Activated CD4-positive, alpha-beta memory T cell treated with anti-CD3 and anti-CD28 coated beads for 36 hours (primary cell): ENCODE data around the gene LRRC8E. TPM values are rescaled to one million over a fixed set of nuclear protein-coding genes. Genes with fewer than 3 reads are reported as not detected.
"Not testable (repeated sequence)": the region's sequence is repeated elsewhere in the genome, so short reads cannot be mapped to it uniquely, and the experiment has no call there.

Experiments used
- CTCF ChIA-PET: fragments of 350-600 bp; sonication (Branson Sonifier 250); formaldehyde crosslinking; loops from one replicate; lab custom pipeline; 2021; ENCODE audit warnings: antibody characterized with exemption, inconsistent platforms; lab: Charles Lee
- POLR2A ChIA-PET: fragments of 350-600 bp; sonication (Branson Sonifier 250); formaldehyde crosslinking; loops from one replicate; lab custom pipeline; 2021; ENCODE audit warnings: antibody characterized with exemption; lab: Charles Lee
- DNase-seq: peaks from one replicate; pipeline ENCODE4 v3.0.0-alpha.2; 2020
- H3K27ac Mint-ChIP-seq: one replicate; pipeline ENCODE4 v1.8.0; 2021; ENCODE audit warnings: mixed read lengths
- H3K27me3 Mint-ChIP-seq: one replicate; pipeline ENCODE4 v1.8.0; 2021; ENCODE audit warnings: mixed read lengths
- H3K36me3 Mint-ChIP-seq: one replicate; pipeline ENCODE4 v1.8.0; 2021; ENCODE audit warnings: mixed read lengths
- H3K4me1 Mint-ChIP-seq: one replicate; pipeline ENCODE4 v1.8.0; 2021; ENCODE audit warnings: low read depth, mixed read lengths
- H3K4me3 Mint-ChIP-seq: one replicate; pipeline ENCODE4 v1.8.0; 2021; ENCODE audit warnings: mild to moderate bottlenecking, mixed read lengths
- H3K9me3 Mint-ChIP-seq: one replicate; pipeline ENCODE4 v1.8.0; 2021; ENCODE audit warnings: mixed read lengths
- intact Hi-C: fragments of 100-400 bp; cut with micrococcal nuclease; formaldehyde crosslinking; loops from one replicate; pipeline ENCODE4 v1.15.1; 2023
- total RNA-seq, 2 experiments: library from RNA; stranded (reverse); gene quantifications; one replicate each; pipeline ENCODE4 v1.2.3, GENCODE V29; 2021

Gene LRRC8E
- total RNA-seq, 2 experiments from 2014 or later, result not detected

DNA sequence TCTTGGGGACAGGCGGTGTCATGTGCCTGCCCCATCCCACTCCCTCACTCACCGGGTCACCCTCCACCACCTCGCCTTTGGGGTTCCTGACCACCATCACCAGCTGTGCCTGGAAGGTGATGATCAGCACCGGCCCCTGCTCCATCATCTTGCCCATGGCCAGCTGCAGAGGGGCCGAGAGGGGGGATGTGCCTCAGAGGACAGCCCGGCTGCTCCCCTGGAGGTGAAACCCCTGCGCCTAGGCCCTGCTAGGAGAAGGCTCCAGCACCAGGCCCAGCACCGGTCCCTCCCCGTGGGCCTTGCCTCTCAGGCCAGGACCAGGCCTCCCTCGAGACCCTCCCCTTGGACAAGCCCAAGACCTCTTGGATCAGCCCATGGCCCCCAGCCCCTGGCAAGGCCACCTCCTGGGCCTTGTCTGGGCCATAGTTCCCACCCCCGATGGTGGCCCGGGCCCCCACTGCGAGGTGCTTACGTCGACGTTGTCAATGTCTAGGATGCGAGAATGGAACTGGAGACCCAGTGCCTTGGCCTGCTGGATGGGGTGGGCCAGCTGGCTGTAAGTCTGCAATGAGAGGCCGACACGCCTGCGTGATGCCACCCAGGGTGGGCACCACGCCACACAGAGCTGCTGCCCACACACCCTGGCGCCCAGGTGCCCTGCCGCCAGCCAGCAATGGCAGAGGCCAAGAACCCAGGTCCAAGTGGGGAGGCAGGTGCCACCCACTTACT lies 39.5 kb downstream of the LRRC8E start:
- POLR2A ChIA-PET, result interaction anchor here (1.1 kb wide), 1 partner anchor 16 kb away, joined by 3 read pairs; no protein-coding TSS in a partner anchor
- no peak overlapping the region for H3K27ac Mint-ChIP-seq
- H3K27me3 Mint-ChIP-seq, result no peaks in the 10 kb centered on the region

DNA sequence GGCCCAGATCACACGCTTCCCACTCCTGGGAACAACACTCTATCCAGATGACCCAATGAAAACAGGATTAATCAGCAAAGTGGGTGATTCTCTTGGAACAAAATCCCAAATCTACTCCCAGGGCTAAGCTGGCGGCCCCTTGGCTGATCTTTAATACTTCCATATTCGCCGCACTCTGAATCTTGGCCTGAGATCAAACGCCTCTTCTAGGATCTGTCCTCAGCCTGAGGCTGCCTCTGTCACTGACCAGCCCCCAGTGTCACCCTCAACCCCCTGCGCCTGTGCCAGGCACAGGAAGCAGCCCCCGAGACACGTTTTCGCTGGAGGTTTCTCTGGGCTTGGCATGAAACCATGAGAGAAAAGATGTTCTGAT lies 40.0 kb downstream of the LRRC8E start:
- Mint-ChIP-seq H3K4me1 (peaks cover 19% of the 10 kb centered on the region), H3K9me3 (no peaks in the 10 kb centered on the region), H3K27ac (no peak overlapping the region), H3K36me3 (peaks cover 9% of the 10 kb centered on the region), H3K27me3 (no peaks in the 10 kb centered on the region), H3K4me3 (no peak overlapping the region)
- intact Hi-C loops, result no loop called here
- DNase-seq, result no peak
- ChIA-PET POLR2A (interaction anchor here (1.7 kb wide), 1 partner anchor 16 kb away, joined by 8 read pairs; the partner anchor contains the start of gene TIMM44), CTCF (interaction anchor here (1.0 to 4.4 kb wide), 5 partner anchors 12 to 360 kb away, joined by 3 to 34 read pairs (median 4); partner anchors contain the start of genes MAP2K7 and TIMM44)

More for the DNA sequence above, 39.5 kb downstream of the LRRC8E start:
- intact Hi-C loops, result no loop called here
- Mint-ChIP-seq H3K9me3 (no peaks in the 10 kb centered on the region), H3K4me3 (no peak overlapping the region), H3K4me1 (peaks cover 19% of the 10 kb centered on the region), H3K36me3 (peaks cover 9% of the 10 kb centered on the region)
- no peak for DNase-seq
- CTCF ChIA-PET, result interaction anchor here (1.2 kb wide), 3 partner anchors 14 to 359 kb away, joined by 3 to 4 read pairs (median 4); no protein-coding TSS in a partner anchor

DNA sequence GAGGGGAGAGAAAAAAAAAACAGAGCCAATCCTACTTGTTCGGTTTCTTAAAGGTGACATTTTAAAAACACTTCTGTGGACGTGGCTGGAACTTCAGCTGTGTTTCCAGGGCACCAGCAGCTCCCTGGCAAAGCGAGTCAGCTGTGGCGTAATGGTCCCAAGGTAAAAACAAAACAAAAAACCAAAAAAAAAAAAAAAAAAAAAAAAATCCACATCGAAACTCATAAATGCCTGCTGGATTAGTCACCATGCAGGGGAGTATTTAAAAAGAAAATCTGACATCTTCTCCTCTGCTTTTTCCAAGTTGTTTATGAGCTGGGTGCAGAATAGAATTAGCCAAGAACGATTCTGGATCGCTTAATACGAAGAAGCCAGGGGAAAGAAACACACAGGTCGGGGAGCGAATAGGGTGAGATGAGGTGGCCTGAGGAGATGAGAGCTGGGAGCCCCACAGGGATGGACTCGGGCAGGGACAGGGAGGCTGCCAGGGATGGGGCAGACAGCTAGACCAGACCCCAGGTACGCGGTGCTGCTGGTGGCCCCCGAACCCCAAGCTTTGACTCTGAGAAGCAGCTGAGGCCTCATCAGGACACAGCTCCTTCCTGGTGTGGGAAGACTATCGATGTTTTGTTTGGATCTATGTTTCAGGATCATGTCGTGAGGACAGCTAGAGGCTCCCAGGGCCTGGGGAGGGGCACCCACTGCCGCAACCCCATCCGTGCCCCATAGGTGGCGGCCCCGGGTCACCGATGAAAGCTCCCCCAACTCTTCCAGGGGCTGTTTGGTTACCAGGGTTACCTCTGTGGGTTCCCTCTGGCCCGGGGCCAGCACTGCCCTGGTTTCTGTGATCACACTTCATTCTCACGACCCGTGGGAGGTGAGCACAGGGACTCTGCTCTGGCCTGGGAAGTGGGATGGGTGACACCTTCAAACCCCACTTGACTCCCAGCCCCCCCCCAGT lies 40.7 kb downstream of the LRRC8E start:
- intact Hi-C loops, result no loop called here
- peak overlapping the region; percentile 61 for H3K27ac Mint-ChIP-seq

DNA sequence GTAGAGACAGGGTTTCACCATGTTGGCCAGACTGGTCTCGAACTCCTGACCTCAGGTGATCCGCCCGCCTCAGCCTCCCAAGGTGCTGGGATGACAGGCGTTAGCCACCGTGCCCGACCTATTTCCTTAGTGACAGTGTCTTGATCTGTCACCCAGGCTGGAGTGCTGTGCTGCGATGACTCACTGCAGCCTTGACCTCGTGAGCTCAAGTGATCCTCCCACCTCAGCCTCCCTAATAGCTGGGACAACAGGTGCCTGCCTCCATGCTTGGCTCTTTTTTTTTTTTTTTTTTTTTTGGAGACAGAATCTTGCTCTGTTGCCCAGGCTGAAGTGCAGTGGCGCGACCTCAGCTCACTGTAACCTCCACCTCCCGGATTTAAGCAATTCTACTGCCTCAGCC lies 41.7 kb downstream of the LRRC8E start:
- H3K27me3 Mint-ChIP-seq, result not testable (repeated sequence)
- peaks cover 18% of the 10 kb centered on the region for H3K4me1 Mint-ChIP-seq
- CTCF ChIA-PET, result interaction anchor here (0.6 to 4.4 kb wide), 3 partner anchors 14 to 423 kb away, joined by 3 to 34 read pairs (median 3); partner anchors contain the start of gene TIMM44

More for the DNA sequence above, 40.7 kb downstream of the LRRC8E start:
- DNase-seq, result peak; percentile 74
- no peaks in the 10 kb centered on the region for H3K27me3 Mint-ChIP-seq
- H3K4me1 Mint-ChIP-seq, result peaks cover 19% of the 10 kb centered on the region
- H3K4me3 Mint-ChIP-seq, result no peak overlapping the region
- ChIA-PET POLR2A (interaction anchor here (0.6 to 1.7 kb wide), 2 partner anchors 15 to 270 kb away, joined by 4 to 8 read pairs; partner anchors contain the start of gene TIMM44), CTCF (interaction anchor here (0.6 to 4.4 kb wide), 14 partner anchors 8 to 575 kb away, joined by 3 to 34 read pairs (median 3); partner anchors contain the start of genes MAP2K7, SNAPC2 and TIMM44)
- H3K9me3 Mint-ChIP-seq, result no peaks in the 10 kb centered on the region
- H3K36me3 Mint-ChIP-seq, result peaks cover 12% of the 10 kb centered on the region

DNA sequence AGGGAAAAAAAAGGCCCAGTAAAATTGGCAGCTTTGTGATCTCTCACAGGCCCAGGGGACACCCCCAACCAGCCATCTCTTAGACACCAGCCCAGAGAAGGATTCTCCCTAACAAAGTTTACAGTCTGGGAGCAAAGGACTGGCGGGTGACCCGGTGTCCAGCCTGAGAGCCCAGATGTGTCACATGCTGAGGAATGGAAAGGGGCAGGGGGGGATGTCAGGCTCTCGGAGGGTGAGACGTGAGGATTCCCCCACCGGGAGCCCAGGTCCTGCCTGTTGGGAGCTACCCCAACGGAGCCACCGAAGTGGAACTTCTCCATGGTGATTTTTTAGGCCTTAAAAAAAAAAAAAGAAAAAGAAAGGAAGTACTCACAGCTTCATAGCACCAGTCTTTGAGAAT lies 42.5 kb downstream of the LRRC8E start:
- ChIA-PET POLR2A (interaction anchor here (2.2 kb wide), 1 partner anchor 13 kb away, joined by 10 read pairs; the partner anchor contains the start of gene TIMM44), CTCF (interaction anchor here (0.6 to 4.4 kb wide), 3 partner anchors 13 to 79 kb away, joined by 3 to 34 read pairs (median 3); partner anchors contain the start of gene TIMM44)
- H3K4me3 Mint-ChIP-seq, result no peak overlapping the region
- H3K27ac Mint-ChIP-seq, result no peak overlapping the region
- peaks cover 16% of the 10 kb centered on the region for H3K4me1 Mint-ChIP-seq
- DNase-seq, result no peak
- no peaks in the 10 kb centered on the region for H3K27me3 Mint-ChIP-seq
- intact Hi-C loops, result no loop called here
- H3K36me3 Mint-ChIP-seq, result peaks cover 16% of the 10 kb centered on the region
- no peaks in the 10 kb centered on the region for H3K9me3 Mint-ChIP-seq

More for the DNA sequence above, 41.7 kb downstream of the LRRC8E start:
- peak; percentile 42 for DNase-seq
- H3K9me3 Mint-ChIP-seq, H3K27ac Mint-ChIP-seq, H3K4me3 Mint-ChIP-seq, intact Hi-C loops: not testable (repeated sequence)
- POLR2A ChIA-PET, result interaction anchor here (2.2 kb wide), 1 partner anchor 14 kb away, joined by 10 read pairs; the partner anchor contains the start of gene TIMM44
- H3K36me3 Mint-ChIP-seq, result peaks cover 14% of the 10 kb centered on the region

DNA sequence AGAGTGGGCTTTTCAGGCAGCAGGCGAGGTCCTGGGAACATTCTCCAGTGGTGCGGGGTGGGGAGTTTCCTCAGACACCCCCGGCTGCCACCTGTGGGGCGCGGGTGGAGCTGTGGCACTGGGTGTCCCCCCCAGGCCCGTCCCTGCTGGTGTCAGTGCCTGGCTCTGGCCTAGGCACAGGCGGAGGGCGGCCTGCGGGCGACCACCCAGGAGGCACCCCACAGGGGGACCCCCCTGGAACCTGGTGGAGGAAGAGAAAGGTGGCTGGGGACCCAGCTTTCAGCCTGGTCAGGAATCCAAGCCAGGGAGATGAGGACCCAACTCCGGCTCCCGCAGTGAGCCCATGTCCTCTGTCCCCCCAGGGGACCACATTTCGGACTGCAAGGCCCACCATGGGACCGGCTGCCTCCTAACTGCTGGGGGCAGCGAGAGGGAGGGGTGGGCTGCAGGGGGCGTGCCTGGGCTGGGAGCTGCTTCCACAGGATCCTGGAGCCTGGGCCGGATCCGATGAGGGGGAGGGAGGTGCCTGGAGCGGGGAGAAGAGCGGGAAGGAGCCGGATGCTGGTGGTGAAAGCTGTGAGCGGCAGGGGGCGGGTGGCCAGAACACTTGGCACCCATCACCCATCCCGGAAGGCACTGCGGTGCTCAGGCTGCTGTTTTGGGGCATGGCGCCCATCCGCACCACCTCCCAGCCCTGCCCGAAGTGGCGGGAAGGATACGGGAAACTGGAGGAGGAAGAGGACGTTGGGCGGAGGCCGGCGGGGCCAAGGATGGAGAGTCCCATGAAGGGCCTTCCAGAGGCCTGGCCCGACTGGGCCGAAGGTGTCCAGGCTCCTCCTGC lies 43.1 kb downstream of the LRRC8E start:
- H3K27ac Mint-ChIP-seq, result no peak overlapping the region
- ChIA-PET CTCF (interaction anchor here (0.8 to 4.4 kb wide), 2 partner anchors 13 kb away, joined by 3 to 34 read pairs; partner anchors contain the start of gene TIMM44), POLR2A (interaction anchor here (2.2 kb wide), 1 partner anchor 12 kb away, joined by 10 read pairs; the partner anchor contains the start of gene TIMM44)
- no peak overlapping the region for H3K4me3 Mint-ChIP-seq
- no peak for DNase-seq
- peaks cover 20% of the 10 kb centered on the region for H3K36me3 Mint-ChIP-seq
- intact Hi-C loops, result no loop called here
- no peaks in the 10 kb centered on the region for H3K27me3 Mint-ChIP-seq
- H3K4me1 Mint-ChIP-seq, result peaks cover 13% of the 10 kb centered on the region
- H3K9me3 Mint-ChIP-seq, result no peaks in the 10 kb centered on the region

DNA sequence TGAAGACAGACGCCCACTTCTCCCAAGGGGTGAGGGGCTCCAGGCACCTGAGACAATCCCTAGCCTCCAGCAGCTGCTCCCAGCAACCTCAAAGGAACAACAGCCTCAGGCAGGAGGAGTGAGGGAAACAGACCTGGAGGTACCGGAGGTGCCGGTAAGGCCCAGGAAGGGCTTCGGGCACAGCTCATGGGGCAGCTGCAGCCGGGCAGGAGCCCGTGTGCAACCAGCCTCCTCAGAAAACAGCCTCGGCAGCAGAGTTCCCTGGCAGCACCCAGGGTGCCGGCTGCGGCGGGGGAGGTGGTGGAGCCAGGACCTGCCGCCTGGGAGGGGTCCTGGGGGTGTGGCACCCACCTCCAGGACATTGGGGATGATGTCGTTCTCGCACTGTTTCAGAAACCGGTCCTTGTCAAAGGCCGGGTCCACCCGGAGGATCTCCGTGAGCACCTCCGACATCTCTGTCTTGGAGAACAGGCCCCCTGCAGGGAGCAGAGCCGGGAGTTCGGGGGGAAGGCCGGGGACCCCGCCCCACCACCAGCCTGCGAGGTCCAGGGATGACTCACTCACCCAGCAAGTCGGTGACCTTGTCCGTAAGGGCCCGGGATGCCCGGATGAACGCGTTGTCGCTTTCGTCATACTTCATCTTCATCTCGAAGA lies 44.1 kb downstream of the LRRC8E start:
- CTCF ChIA-PET, result interaction anchor here (0.8 to 4.4 kb wide), 2 partner anchors 12 to 56 kb away, joined by 3 to 34 read pairs; partner anchors contain the start of gene TIMM44
- POLR2A ChIA-PET, result no interaction called here
- H3K27ac Mint-ChIP-seq, result no peak overlapping the region
- H3K4me1 Mint-ChIP-seq, result peaks cover 11% of the 10 kb centered on the region
- H3K9me3 Mint-ChIP-seq, result no peaks in the 10 kb centered on the region
- H3K4me3 Mint-ChIP-seq, result no peak overlapping the region
- no peaks in the 10 kb centered on the region for H3K27me3 Mint-ChIP-seq
- intact Hi-C loops, result no loop called here
- DNase-seq, result no peak
- H3K36me3 Mint-ChIP-seq, result peaks cover 21% of the 10 kb centered on the region

DNA sequence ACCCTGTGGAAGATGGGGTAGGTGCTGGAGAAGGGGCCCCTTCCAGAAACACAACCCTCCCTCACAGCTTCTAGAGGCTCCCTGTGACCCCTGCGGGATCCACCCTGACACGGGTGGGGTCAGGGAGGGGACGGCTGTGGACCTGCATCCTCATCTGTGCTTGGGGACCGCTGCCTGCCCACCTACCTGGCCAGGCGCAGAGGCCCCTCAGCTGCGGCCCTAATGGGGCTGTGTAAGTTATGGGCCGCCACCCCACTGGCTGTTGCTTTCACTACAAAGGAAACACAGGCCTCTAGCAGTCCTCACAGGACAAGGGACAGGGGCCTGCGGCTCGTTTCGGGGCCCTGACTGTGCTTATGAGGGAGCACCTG lies 44.6 kb downstream of the LRRC8E start:
- ChIA-PET CTCF (interaction anchor here (0.8 kb wide), 1 partner anchor 56 kb away, joined by 3 read pairs; no protein-coding TSS in a partner anchor), POLR2A (no interaction called here)
- DNase-seq, result no peak
- Mint-ChIP-seq H3K27me3 (no peaks in the 10 kb centered on the region), H3K4me3 (no peak overlapping the region), H3K27ac (no peak overlapping the region), H3K9me3 (no peaks in the 10 kb centered on the region), H3K4me1 (peaks cover 11% of the 10 kb centered on the region), H3K36me3 (peaks cover 21% of the 10 kb centered on the region)
- intact Hi-C loops, result no loop called here

DNA sequence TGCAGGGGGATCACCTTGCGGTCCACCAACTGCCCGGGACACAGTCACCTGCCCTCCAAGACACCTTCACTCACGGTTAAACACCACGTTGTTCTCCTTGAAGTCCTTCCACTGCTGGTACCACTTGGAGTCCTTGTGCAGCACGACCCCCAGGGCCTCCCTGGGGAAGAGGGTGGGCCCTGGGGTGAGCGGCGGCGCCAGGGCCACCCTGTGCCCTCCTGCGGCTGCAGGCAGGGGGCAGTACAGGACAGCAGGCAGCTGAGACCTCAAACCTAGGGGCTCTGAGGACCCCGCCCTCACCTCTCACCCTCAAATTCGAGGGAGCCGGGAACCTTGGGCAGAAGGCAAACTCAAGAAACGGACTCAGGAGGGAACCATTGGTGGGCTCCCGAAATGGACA lies 45.1 kb downstream of the LRRC8E start:
- no peak overlapping the region for H3K27ac Mint-ChIP-seq
- CTCF ChIA-PET, result interaction anchor here (1.0 kb wide), 1 partner anchor 11 kb away, joined by 3 read pairs; no protein-coding TSS in a partner anchor
- no peak for DNase-seq
- H3K4me1 Mint-ChIP-seq, result peaks cover 9% of the 10 kb centered on the region
- POLR2A ChIA-PET, result no interaction called here
- intact Hi-C loops, result no loop called here
- H3K36me3 Mint-ChIP-seq, result peaks cover 21% of the 10 kb centered on the region
- H3K9me3 Mint-ChIP-seq, result no peaks in the 10 kb centered on the region
- H3K27me3 Mint-ChIP-seq, result no peaks in the 10 kb centered on the region
- no peak overlapping the region for H3K4me3 Mint-ChIP-seq
